Endothelial cell of umbilical vein (primary cell): Measurements from ENCODE around the gene EPHA4.

Source experiments
- CTCF ChIP-seq, 2 donors: IDR thresholded peaks; 1 replicate in 1 of 2; 2 replicates in 1 of 2; pipeline ENCODE4 v1.5.1; 2011; ENCODE audit warnings: low read length in 2 of 2, mild to moderate bottlenecking in 2 of 2, moderate library complexity in 2 of 2, control low read depth in 1 of 2, inconsistent platforms in 1 of 2, low read depth in 1 of 2; ENCODE audit not compliant: insufficient read depth in 1 of 2; ENCODE audit errors: extremely low read depth in 1 of 2
- EZH2 ChIP-seq: IDR thresholded peaks from 2 replicates; pipeline ENCODE4 v1.6.1; 2012; ENCODE audit warnings: borderline replicate concordance, low read depth, mild to moderate bottlenecking, moderate library complexity, low read length, inconsistent platforms; ENCODE audit not compliant: severe bottlenecking
- JUN ChIP-seq: IDR thresholded peaks from 2 replicates; pipeline ENCODE4 v1.6.1; 2011; ENCODE audit warnings: borderline replicate concordance, low read depth; ENCODE audit not compliant: insufficient read length, insufficient read depth
- MAX ChIP-seq: IDR thresholded peaks from 2 replicates; pipeline ENCODE4 v1.6.1; 2011; ENCODE audit not compliant: insufficient read depth, insufficient read length
- POLR2A ChIP-seq: IDR thresholded peaks from 2 replicates; pipeline ENCODE4 v1.6.1; 2012; ENCODE audit warnings: low read depth, mild to moderate bottlenecking, control low read depth, low read length
- POLR2AphosphoS5 ChIP-seq: IDR thresholded peaks from 2 replicates; pipeline ENCODE4 v1.6.1; 2012; ENCODE audit warnings: low read depth, mild to moderate bottlenecking, control low read depth, low read length, moderate library complexity; ENCODE audit not compliant: insufficient read depth

GRCh38 chr2:221552291-221552690, 19.8 kb downstream of the EPHA4 start:
- TF ChIP-seq CTCF (IDR thresholded peaks at IDR 0.05; ENCODE audit: extremely low read depth in 1 of 2, insufficient read depth in 1 of 2, low read depth in 1 of 2, low read length in 2 of 2) (no peak), EZH2 (no peak), JUN (no peak), POLR2AphosphoS5 (no peak), MAX (no peak), POLR2A (no peak)
